Measurements from ENCODE around the gene CYREN. TPM values are rescaled to one million over a fixed set of nuclear protein-coding genes. Genes with fewer than 3 reads are reported as not detected.

CYREN gene
- total and polyA plus RNA-seq, 2 experiments from 2014 or later: 22.7 to 70.6 TPM

- peaks cover 19% of the 10 kb centered on the region for H3K36me3 ChIP-seq (ENCODE audit: insufficient read depth)
- H3K9me3 Mint-ChIP-seq: peaks cover 33% of the 10 kb centered on the region
These were observed 9.6 kb upstream of the CYREN start for GRCh38 chr7:135180122-135180521.

GRCh38 chr7:135179321-135179925 is 8.9 kb upstream of the CYREN start:
- Histone ChIP-seq H2AFZ (no peak overlapping the region), H3K4me3 (no peak overlapping the region), H3K4me1 (ENCODE audit: insufficient read depth) (peaks cover 15% of the 10 kb centered on the region; the same call in 1 of the 2 replicates), H3F3A (replicated peaks; ENCODE audit: low read depth) (no peaks in the 10 kb centered on the region), H3K4me2 (no peak overlapping the region), H4K20me1 (replicated peaks; ENCODE audit: insufficient read depth) (no peaks in the 10 kb centered on the region), H3K27me3 (ENCODE audit: insufficient read depth) (no peaks in the 10 kb centered on the region), H3K27ac (ENCODE audit: low read depth) (no peak overlapping the region), H3K79me2 (replicated peaks; ENCODE audit: insufficient read depth) (no peaks in the 10 kb centered on the region), H3K36me3 (ENCODE audit: insufficient read depth) (peaks cover 17% of the 10 kb centered on the region), H3K9me2 (ENCODE audit: insufficient read depth) (no peaks in the 10 kb centered on the region)
- Mint-ChIP-seq H3K27me3 (ENCODE audit: insufficient read depth, low read depth, poor library complexity) (peaks cover 7% of the 10 kb centered on the region), H3K27ac (no peak overlapping the region), H3K4me3 (no peak overlapping the region), H3K4me1 (peaks cover 21% of the 10 kb centered on the region), H3K36me3 (ENCODE audit: low read depth) (peaks cover 53% of the 10 kb centered on the region), H3K9me3 (peaks cover 33% of the 10 kb centered on the region)
- DNase-seq (ENCODE audit: low spot score) (no peak), ATAC-seq (no peak)
- TF ChIP-seq EZH2phosphoT487 (IDR thresholded peaks at IDR 0.05; ENCODE audit: unreplicated experiment) (no peak), POLR2AphosphoS5 (IDR thresholded peaks at IDR 0.05; ENCODE audit: low read depth) (no peak), ZNF114 (CRISPR knock-in tag; IDR thresholded peaks at IDR 0.05) (no peak), STAT1 (IDR thresholded peaks at IDR 0.05; ENCODE audit: unreplicated experiment) (no peak), ZNF331 (CRISPR knock-in tag; IDR thresholded peaks at IDR 0.05; ENCODE audit: low read depth) (no peak), JUNB (IDR thresholded peaks at IDR 0.05; ENCODE audit: unreplicated experiment) (no peak), CREB1 (CRISPR knock-in tag; IDR thresholded peaks at IDR 0.05; ENCODE audit: low read depth) (no peak), CTCF (conservative IDR thresholded peaks at IDR 0.05; ENCODE audit: low read depth in 2 of 2) (no peak), NANOG (IDR thresholded peaks at IDR 0.05; ENCODE audit: borderline replicate concordance) (no peak)
- TF ChIP-seq, protein P1, sequence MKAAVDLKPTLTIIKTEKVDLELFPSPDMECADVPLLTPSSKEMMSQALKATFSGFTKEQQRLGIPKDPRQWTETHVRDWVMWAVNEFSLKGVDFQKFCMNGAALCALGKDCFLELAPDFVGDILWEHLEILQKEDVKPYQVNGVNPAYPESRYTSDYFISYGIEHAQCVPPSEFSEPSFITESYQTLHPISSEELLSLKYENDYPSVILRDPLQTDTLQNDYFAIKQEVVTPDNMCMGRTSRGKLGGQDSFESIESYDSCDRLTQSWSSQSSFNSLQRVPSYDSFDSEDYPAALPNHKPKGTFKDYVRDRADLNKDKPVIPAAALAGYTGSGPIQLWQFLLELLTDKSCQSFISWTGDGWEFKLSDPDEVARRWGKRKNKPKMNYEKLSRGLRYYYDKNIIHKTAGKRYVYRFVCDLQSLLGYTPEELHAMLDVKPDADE (IDR thresholded peaks at IDR 0.05): no peak
- TF ChIP-seq, protein P2, sequence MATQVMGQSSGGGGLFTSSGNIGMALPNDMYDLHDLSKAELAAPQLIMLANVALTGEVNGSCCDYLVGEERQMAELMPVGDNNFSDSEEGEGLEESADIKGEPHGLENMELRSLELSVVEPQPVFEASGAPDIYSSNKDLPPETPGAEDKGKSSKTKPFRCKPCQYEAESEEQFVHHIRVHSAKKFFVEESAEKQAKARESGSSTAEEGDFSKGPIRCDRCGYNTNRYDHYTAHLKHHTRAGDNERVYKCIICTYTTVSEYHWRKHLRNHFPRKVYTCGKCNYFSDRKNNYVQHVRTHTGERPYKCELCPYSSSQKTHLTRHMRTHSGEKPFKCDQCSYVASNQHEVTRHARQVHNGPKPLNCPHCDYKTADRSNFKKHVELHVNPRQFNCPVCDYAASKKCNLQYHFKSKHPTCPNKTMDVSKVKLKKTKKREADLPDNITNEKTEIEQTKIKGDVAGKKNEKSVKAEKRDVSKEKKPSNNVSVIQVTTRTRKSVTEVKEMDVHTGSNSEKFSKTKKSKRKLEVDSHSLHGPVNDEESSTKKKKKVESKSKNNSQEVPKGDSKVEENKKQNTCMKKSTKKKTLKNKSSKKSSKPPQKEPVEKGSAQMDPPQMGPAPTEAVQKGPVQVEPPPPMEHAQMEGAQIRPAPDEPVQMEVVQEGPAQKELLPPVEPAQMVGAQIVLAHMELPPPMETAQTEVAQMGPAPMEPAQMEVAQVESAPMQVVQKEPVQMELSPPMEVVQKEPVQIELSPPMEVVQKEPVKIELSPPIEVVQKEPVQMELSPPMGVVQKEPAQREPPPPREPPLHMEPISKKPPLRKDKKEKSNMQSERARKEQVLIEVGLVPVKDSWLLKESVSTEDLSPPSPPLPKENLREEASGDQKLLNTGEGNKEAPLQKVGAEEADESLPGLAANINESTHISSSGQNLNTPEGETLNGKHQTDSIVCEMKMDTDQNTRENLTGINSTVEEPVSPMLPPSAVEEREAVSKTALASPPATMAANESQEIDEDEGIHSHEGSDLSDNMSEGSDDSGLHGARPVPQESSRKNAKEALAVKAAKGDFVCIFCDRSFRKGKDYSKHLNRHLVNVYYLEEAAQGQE (IDR thresholded peaks at IDR 0.05; ENCODE audit: unreplicated experiment): no peak

More at GRCh38 chr7:135180122-135180521, 9.6 kb upstream of the CYREN start:
- Histone ChIP-seq H3K27me3 (ENCODE audit: insufficient read depth) (no peaks in the 10 kb centered on the region), H3K4me3 (no peak overlapping the region), H3K9me2 (ENCODE audit: insufficient read depth) (no peaks in the 10 kb centered on the region), H3K4me1 (ENCODE audit: insufficient read depth) (peaks cover 15% of the 10 kb centered on the region; the same call in 1 of the 2 replicates), H3K27ac (ENCODE audit: low read depth) (no peak overlapping the region), H3K4me2 (no peak overlapping the region), H4K20me1 (replicated peaks; ENCODE audit: insufficient read depth) (no peaks in the 10 kb centered on the region), H2AFZ (no peak overlapping the region), H3F3A (replicated peaks; ENCODE audit: low read depth) (no peaks in the 10 kb centered on the region), H3K79me2 (replicated peaks; ENCODE audit: insufficient read depth) (no peaks in the 10 kb centered on the region)
- peaks cover 7% of the 10 kb centered on the region for H3K27me3 Mint-ChIP-seq (ENCODE audit: insufficient read depth, low read depth, poor library complexity)
- DNase-seq (ENCODE audit: low spot score): no peak
- H3K27ac Mint-ChIP-seq: no peak overlapping the region
- TF ChIP-seq, protein P2 (IDR thresholded peaks at IDR 0.05; ENCODE audit: unreplicated experiment): no peak
- TF ChIP-seq ZNF114 (CRISPR knock-in tag; IDR thresholded peaks at IDR 0.05): no peak
- H3K4me3 Mint-ChIP-seq: no peak overlapping the region
- peaks cover 21% of the 10 kb centered on the region for H3K4me1 Mint-ChIP-seq
- peaks cover 58% of the 10 kb centered on the region for H3K36me3 Mint-ChIP-seq (ENCODE audit: low read depth)
- ATAC-seq: no peak
